ENCODE data around the gene ITM2C.

The ITM2C gene

DNA sequence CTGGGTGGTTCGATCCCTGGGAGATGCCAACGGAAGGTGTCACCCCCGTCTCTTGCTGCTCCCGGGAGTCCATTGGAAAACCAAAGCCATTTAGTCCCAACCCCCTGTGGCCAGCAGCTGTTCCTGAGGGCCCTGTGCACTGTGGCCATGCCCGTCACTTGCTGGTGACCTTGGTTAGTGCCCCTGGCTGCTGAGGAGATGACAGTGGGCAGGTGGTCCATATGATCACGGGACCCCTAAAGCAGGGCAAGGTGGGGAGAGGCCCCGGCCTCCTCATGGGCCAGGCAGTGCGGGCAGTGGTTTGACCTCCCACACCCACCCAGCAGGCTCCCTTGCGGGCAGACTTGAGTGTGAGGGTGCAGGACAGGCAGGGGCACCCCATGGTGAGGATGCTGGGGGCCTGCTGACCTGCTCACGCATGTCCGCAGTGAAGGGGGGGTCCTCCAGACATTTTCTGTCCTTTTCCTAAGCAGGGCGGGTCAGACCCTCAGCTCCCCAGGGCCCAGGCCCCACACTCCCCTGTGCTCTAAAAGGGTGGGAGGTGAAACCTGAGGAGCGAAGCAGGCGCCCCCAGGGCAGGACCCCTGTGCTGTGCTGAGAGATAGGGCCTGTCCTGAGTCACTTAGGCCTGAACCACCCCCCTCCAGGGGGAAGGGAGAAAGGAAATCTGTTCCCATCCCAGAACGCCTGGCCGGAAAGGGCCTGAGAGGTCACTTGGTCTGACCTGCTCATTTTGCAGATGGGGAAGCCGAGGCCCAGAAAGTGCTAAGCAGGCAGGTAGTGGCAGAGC is 6.8 kb downstream of the ITM2C start:
- no peak overlapping the region for H3K27ac ChIP-seq
- no peak for DNase-seq (ENCODE audit: low read depth, low spot score)

DNA sequence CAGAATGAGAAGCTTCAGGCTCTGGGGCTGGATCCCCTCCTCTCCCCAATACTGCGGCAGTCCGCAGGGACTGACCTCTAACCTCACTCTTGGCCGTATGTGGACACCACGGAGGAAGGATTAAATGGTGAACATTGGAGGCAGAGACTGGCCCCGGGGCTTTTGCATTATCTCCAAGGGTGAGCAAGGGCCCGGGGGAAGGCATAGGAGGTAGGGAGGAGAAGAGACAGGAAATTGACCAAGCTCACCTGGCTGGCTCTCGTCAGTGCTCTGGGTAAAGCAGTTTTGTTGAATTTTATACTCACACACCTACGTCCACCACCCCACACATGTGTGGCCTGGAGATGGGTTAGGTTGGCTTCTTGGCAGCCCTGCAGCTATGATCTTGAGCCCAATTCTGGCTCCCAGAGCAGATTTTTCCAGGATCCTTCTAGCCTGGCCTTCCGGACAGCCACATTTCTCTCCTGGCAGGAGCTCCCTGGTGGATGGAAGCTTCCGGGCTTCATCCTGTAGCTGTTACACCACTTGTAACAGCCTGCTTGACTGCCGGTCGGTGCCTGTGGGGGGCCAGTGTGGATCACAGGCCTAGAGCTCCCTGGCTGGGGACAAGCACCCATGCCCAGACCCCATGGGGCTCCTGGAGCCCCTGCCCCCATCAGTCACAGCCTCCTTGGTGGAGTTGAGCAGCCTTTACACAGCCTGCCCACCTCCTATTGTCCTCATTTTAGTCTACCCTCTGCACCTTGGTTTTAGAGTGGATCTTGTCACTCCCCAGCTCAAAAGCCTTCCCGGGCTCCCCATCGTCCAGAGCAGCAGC is 7.6 kb downstream of the ITM2C start:
- DNase-seq (ENCODE audit: low read depth, low spot score), result no peak
- no peak overlapping the region for H3K27ac ChIP-seq

GRCh38 chr2:230872968-230873660 is 8.4 kb downstream of the ITM2C start:
- H3K27ac ChIP-seq, result no peak overlapping the region
- no peak for DNase-seq (ENCODE audit: low read depth, low spot score)

- H3K27ac ChIP-seq, result no peak overlapping the region
- DNase-seq (ENCODE audit: low read depth, low spot score), result no peak
Observed at GRCh38 chr2:230873661-230874401, 9.1 kb downstream of the ITM2C start.

DNA sequence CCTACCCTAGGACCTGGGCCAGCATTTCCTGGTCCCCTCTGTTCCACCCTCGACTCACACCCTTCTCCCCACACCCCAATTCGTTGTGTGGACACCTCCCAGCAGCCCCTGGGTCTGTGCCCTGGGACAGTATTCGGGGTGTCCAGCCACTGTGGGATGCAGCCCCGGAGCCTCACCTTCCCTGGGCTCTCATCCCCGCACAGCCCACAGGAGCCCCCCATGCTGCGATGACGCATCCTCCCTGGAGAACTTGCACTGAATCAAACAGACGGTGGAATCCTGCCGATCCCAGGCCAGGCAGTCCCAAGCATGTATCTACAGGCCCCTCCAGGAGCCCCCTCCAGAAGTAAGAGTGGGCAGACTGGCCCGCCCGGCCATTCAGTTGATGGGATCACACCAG is 9.7 kb downstream of the ITM2C start:
- no peak overlapping the region for H3K27ac ChIP-seq
- no peak for DNase-seq (ENCODE audit: low read depth, low spot score)

DNA sequence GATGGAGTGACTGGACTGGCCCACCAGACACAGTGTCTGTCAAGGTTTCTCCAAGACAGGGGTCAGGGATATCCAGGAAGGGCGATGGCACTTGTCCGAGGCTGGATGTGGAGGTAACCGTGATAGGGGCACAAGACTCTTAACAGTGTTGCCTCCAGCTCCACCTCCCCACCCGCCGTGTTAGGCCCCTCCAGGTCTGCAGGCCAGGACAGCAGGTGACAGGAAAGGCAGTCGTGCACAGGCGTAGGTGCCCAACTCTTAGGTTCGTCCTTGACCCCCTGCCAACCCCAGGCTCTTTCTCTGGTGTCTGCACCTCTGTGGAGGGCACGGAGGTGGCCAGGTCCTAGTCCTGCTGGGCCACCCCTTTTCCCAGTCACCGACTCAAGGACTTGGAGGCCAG is 10.1 kb downstream of the ITM2C start:
- H3K27ac ChIP-seq, result no peak overlapping the region
- DNase-seq (ENCODE audit: low read depth, low spot score), result no peak

DNA sequence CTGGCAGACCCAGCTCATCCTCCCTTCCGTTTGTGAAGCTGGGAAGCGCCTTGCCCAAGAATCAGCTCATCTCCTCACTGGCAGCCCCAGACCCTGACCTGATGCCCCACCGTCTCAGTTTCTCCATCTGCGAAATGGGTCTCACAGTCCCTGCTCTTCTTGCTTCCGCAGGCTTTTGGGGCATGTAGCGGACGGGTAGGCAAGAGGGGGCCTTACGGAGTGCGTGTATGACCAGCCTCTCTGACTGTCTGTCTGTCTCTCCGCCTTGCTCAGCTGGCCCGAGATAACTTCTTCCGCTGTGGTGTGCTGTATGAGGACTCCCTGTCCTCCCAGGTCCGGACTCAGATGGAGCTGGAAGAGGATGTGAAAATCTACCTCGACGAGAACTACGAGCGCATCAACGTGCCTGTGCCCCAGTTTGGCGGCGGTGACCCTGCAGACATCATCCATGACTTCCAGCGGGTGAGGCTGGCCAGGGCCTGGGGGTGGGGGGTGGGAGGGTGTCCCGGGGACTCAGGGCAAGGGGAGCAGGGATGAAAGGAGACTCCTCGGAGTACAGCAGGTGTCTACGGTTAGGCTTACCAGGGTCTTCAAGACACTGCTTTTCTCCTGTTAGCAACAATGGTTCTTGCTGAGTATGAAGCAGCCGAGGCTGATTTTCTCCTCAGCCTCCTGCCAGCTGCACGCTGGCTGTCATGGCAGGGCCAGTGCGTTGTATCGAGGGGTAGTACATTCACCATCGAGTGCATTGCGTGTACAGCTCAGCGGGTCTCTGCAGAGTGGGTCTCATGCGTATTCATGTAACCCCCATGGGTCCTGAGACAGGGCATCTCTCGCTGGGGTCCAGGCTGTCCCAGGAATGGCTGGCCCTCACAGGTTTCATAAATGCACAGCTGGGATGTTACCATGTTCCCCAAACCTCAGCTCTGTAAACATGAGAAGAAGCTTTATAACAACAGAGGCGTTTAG is 10.9 kb downstream of the ITM2C start:
- DNase-seq (ENCODE audit: low read depth, low spot score), result no peak
- no peak overlapping the region for H3K27ac ChIP-seq

- DNase-seq (ENCODE audit: low read depth, low spot score), result no peak
- no peak overlapping the region for H3K27ac ChIP-seq
Observed at GRCh38 chr2:230877116-230877758, 12.5 kb downstream of the ITM2C start.

DNA sequence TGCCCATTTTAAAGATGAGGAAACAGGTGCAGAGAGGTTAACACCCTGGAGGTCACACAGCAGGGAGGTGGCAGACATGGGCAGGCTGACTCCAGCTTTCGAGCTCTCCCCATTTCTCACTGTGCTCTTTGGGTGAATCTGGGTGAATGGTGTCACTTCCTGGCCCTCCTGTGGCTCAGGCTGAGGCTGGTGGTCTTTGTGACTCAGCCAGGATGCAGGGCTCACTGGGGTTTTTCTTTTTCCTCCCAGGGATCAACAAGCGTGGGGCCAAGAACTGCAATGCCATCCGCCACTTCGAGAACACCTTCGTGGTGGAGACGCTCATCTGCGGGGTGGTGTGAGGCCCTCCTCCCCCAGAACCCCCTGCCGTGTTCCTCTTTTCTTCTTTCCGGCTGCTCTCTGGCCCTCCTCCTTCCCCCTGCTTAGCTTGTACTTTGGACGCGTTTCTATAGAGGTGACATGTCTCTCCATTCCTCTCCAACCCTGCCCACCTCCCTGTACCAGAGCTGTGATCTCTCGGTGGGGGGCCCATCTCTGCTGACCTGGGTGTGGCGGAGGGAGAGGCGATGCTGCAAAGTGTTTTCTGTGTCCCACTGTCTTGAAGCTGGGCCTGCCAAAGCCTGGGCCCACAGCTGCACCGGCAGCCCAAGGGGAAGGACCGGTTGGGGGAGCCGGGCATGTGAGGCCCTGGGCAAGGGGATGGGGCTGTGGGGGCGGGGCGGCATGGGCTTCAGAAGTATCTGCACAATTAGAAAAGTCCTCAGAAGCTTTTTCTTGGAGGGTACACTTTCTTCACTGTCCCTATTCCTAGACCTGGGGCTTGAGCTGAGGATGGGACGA is 13.2 kb downstream of the ITM2C start:
- DNase-seq (ENCODE audit: low read depth, low spot score), result no peak
- H3K27ac ChIP-seq, result no peak overlapping the region

GRCh38 chr2:230878599-230879188 is 14.0 kb downstream of the ITM2C start:
- DNase-seq (ENCODE audit: low read depth, low spot score), result no peak
- no peak overlapping the region for H3K27ac ChIP-seq

GRCh38 chr2:230879271-230879882 is 14.6 kb downstream of the ITM2C start:
- no peak for DNase-seq (ENCODE audit: low read depth, low spot score)
- H3K27ac ChIP-seq, result no peak overlapping the region

DNA sequence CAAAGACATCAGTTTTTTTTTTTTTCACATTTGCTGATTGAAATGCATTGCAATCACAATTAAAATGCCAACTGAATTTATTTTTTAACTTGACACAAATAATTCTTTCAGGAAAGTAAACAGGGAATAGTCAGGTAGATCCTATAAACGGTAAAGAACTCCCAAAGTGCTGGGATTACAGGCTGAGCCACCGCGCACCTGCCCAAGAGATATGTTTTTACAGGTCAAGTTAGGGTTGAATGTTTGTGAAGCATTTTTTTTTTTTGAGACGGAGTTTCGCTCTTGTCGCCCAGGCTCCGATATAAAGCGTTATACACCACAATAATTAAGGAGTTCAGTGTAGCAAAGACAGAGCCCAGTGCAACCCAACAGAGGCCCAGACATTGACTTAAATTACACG is 15.1 kb downstream of the ITM2C start:
- no peak for DNase-seq (ENCODE audit: low read depth, low spot score)
- no peak overlapping the region for H3K27ac ChIP-seq

GRCh38 chr2:230881840-230882239 is 17.1 kb downstream of the ITM2C start:
- no peak overlapping the region for H3K27ac ChIP-seq
- DNase-seq (ENCODE audit: low read depth, low spot score), result no peak

GRCh38 chr2:230885463-230886130 is 20.9 kb downstream of the ITM2C start:
- H3K27ac ChIP-seq, result no peak overlapping the region
- no peak for DNase-seq (ENCODE audit: low read depth, low spot score)

DNA sequence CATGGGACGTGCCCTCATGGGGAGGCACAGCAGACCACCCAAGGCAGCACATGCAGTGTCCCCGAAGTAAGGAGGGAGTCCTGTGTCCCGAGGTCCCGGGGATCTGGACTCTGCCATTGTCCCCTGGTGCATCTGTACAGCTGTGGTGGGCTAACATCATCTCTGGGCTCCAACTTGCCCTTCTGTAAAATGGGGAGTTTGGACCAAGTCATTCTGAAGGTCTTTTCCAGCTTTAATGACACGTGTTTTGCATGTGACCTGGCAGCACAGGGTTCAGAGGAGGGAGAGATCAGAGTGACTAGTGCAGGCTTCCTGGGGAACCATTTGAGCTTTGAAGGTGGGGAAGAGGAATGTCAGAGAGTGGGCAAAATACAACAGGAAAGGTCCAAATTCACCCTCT is 21.5 kb downstream of the ITM2C start:
- no peak overlapping the region for H3K27ac ChIP-seq

GRCh38 chr2:230886671-230887071 is 21.9 kb downstream of the ITM2C start:
- no peak for DNase-seq (ENCODE audit: low read depth, low spot score)
- no peak overlapping the region for H3K27ac ChIP-seq

More for the DNA sequence above, 21.5 kb downstream of the ITM2C start:
- DNase-seq (ENCODE audit: low read depth, low spot score), result no peak

GRCh38 chr2:230887342-230887741 is 22.6 kb downstream of the ITM2C start:
- DNase-seq (ENCODE audit: low read depth, low spot score), result no peak
- no peak overlapping the region for H3K27ac ChIP-seq
